WTC11 (cell line): ENCODE results near the gene GALNT18. TPM values are rescaled to one million over a fixed set of nuclear protein-coding genes. Genes with fewer than 3 reads are reported as not detected.

ENCODE experiments used
- ATAC-seq: fragments of 200-7000 bp; cut with Tn5 transposase; 2 replicates; pipeline ENCODE4 v1.10.0; 2021; ENCODE audit warnings: mild to moderate bottlenecking, moderate library complexity
- CTCF ChIA-PET: fragments of 300-600 bp; sonication (Branson Sonifier 250); formaldehyde crosslinking; loops from one replicate; lab custom pipeline; 2021; ENCODE audit warnings: antibody characterized with exemption; lab: Charles Lee
- POLR2A ChIA-PET: fragments of 350-600 bp; sonication (Branson Sonifier 250); formaldehyde crosslinking; loops from one replicate; lab custom pipeline; 2021; ENCODE audit warnings: antibody characterized with exemption; lab: Charles Lee
- DNase-seq: peaks from one replicate; pipeline ENCODE4 v3.0.0; 2021; ENCODE audit warnings: low spot score
- H3K27ac Mint-ChIP-seq: 2 replicates; pipeline ENCODE4 v1.8.0; 2021; ENCODE audit warnings: mixed read lengths
- H3K27me3 Mint-ChIP-seq: 2 replicates; pipeline ENCODE4 v1.8.0; 2021; ENCODE audit warnings: low read depth, mild to moderate bottlenecking, moderate library complexity, mixed read lengths
- H3K36me3 Mint-ChIP-seq: 2 replicates; pipeline ENCODE4 v1.8.0; 2021; ENCODE audit warnings: mixed read lengths
- H3K4me1 Mint-ChIP-seq: 2 replicates; pipeline ENCODE4 v1.8.0; 2022; ENCODE audit warnings: mixed read lengths
- H3K4me3 Mint-ChIP-seq: 2 replicates; pipeline ENCODE4 v1.8.0; 2021; ENCODE audit warnings: mild to moderate bottlenecking, moderate library complexity, mixed read lengths
- H3K9me3 Mint-ChIP-seq: 2 replicates; pipeline ENCODE4 v1.8.0; 2021; ENCODE audit warnings: mixed read lengths
- AR ChIP-seq: fragments of 250-450 bp; sonication (Bioruptor Pico); IDR thresholded peaks from 2 replicates; pipeline ENCODE4 v1.9.0; 2021; ENCODE audit warnings: mild to moderate bottlenecking
- ATF2 ChIP-seq: sonication (generic); formaldehyde crosslinking; IDR thresholded peaks from 2 replicates; pipeline ENCODE4 v1.8.1; 2022; ENCODE audit warnings: low read depth, missing genetic modification reagents, borderline replicate concordance
- CBFB ChIP-seq: sonication (generic); formaldehyde crosslinking; IDR thresholded peaks from 2 replicates; pipeline ENCODE4 v1.8.1; 2022; ENCODE audit warnings: mild to moderate bottlenecking, low read depth, missing genetic modification reagents
- ESRRA ChIP-seq: sonication (generic); formaldehyde crosslinking; IDR thresholded peaks from 2 replicates; pipeline ENCODE4 v1.8.1; 2022; ENCODE audit warnings: mild to moderate bottlenecking, missing genetic modification reagents, borderline replicate concordance
- FOXK1 ChIP-seq: sonication (generic); formaldehyde crosslinking; IDR thresholded peaks from 2 replicates; pipeline ENCODE4 v1.8.0; 2022; ENCODE audit warnings: mild to moderate bottlenecking, moderate library complexity, missing genetic modification reagents
- GRHL2 ChIP-seq: fragments of 250-450 bp; sonication (Bioruptor Pico); IDR thresholded peaks from 2 replicates; pipeline ENCODE4 v1.8.0; 2022; ENCODE audit warnings: mild to moderate bottlenecking, moderate library complexity; ENCODE audit not compliant: insufficient replicate concordance, severe bottlenecking
- IRF1 ChIP-seq: sonication (generic); formaldehyde crosslinking; IDR thresholded peaks from 2 replicates; pipeline ENCODE4 v1.8.0; 2023; ENCODE audit warnings: missing genetic modification reagents
- JAZF1 ChIP-seq: fragments of 250-450 bp; sonication (Bioruptor Pico); IDR thresholded peaks from 2 replicates; pipeline ENCODE4 v1.9.0; 2021; ENCODE audit warnings: moderate library complexity, mild to moderate bottlenecking, inconsistent platforms
- MXD4 ChIP-seq: fragments of 250-450 bp; sonication (Bioruptor Pico); IDR thresholded peaks from 2 replicates; pipeline ENCODE4 v1.8.0; 2021; ENCODE audit warnings: mild to moderate bottlenecking, moderate library complexity, borderline replicate concordance
- MYBL2 ChIP-seq: sonication (generic); formaldehyde crosslinking; IDR thresholded peaks from 2 replicates; pipeline ENCODE4 v1.8.1; 2023; ENCODE audit warnings: mild to moderate bottlenecking, moderate library complexity, missing genetic modification reagents
- NFE2L1 ChIP-seq: sonication (generic); formaldehyde crosslinking; IDR thresholded peaks from 2 replicates; pipeline ENCODE4 v1.8.1; 2023; ENCODE audit warnings: missing genetic modification reagents
- NR3C1 ChIP-seq: sonication (generic); formaldehyde crosslinking; conservative IDR thresholded peaks from 2 replicates; pipeline ENCODE4 v1.8.1; 2023; ENCODE audit warnings: low read depth, mild to moderate bottlenecking, missing genetic modification reagents
- PRRX2 ChIP-seq: fragments of 250-450 bp; sonication (Bioruptor Pico); IDR thresholded peaks from 2 replicates; pipeline ENCODE4 v1.8.0; 2021; ENCODE audit warnings: mild to moderate bottlenecking
- SMAD3 ChIP-seq: sonication (generic); formaldehyde crosslinking; IDR thresholded peaks from 2 replicates; pipeline ENCODE4 v1.8.0; 2022; ENCODE audit warnings: missing genetic modification reagents, mild to moderate bottlenecking, borderline replicate concordance
- SOX15 ChIP-seq: fragments of 250-450 bp; sonication (Bioruptor Pico); IDR thresholded peaks from 2 replicates; pipeline ENCODE4 v1.9.0; 2021; ENCODE audit warnings: mild to moderate bottlenecking
- SP1 ChIP-seq: sonication (generic); formaldehyde crosslinking; conservative IDR thresholded peaks from 2 replicates; pipeline ENCODE4 v1.8.1; 2022; ENCODE audit warnings: missing genetic modification reagents
- TCF7 ChIP-seq: sonication (generic); formaldehyde crosslinking; IDR thresholded peaks from 2 replicates; pipeline ENCODE4 v1.8.0; 2022; ENCODE audit warnings: mild to moderate bottlenecking, low read depth, missing genetic modification reagents, moderate library complexity
- TEAD4 ChIP-seq: sonication (generic); formaldehyde crosslinking; IDR thresholded peaks from 2 replicates; pipeline ENCODE4 v1.8.0; 2022; ENCODE audit warnings: mild to moderate bottlenecking, missing genetic modification reagents
- ZNF263 ChIP-seq: sonication (generic); formaldehyde crosslinking; IDR thresholded peaks from 2 replicates; pipeline ENCODE4 v1.8.1; 2022; ENCODE audit warnings: low read depth, mild to moderate bottlenecking, moderate library complexity, missing genetic modification reagents
- ZNF281 ChIP-seq: sonication (generic); formaldehyde crosslinking; IDR thresholded peaks from 2 replicates; pipeline ENCODE4 v1.8.0; 2023; ENCODE audit warnings: mild to moderate bottlenecking, missing genetic modification reagents
- ZNF396 ChIP-seq: fragments of 250-450 bp; sonication (Bioruptor Pico); IDR thresholded peaks from 2 replicates; pipeline ENCODE4 v1.8.0; 2021; ENCODE audit warnings: mild to moderate bottlenecking, moderate library complexity, borderline replicate concordance
- ZNF671 ChIP-seq: fragments of 250-450 bp; sonication (Bioruptor Pico); IDR thresholded peaks from 2 replicates; pipeline ENCODE4 v1.8.0; 2021; ENCODE audit warnings: mild to moderate bottlenecking
- total RNA-seq: library from RNA; stranded (reverse); gene quantifications from 3 replicates; pipeline ENCODE4 v1.2.3, GENCODE V29; 2021
- TF ChIP-seq, protein P1 (sequence below): sonication (generic); formaldehyde crosslinking; IDR thresholded peaks from 2 replicates; pipeline ENCODE4 v1.8.0; 2022; ENCODE audit warnings: mild to moderate bottlenecking, missing genetic modification reagents

The GALNT18 gene
- total RNA-seq, 1 experiment from 2014 or later = 5.0 TPM

- no peaks in the 10 kb centered on the region for H3K27me3 Mint-ChIP-seq
- H3K4me3 Mint-ChIP-seq = no peak overlapping the region
- no peaks in the 10 kb centered on the region for H3K36me3 Mint-ChIP-seq
- ChIA-PET POLR2A (no interaction called here), CTCF (interaction anchor here (1.7 kb wide), 1 partner anchor 203 kb away, joined by 4 read pairs; no protein-coding TSS in a partner anchor)
- H3K9me3 Mint-ChIP-seq = no peaks in the 10 kb centered on the region
- H3K4me1 Mint-ChIP-seq = peaks cover 16% of the 10 kb centered on the region
- no peak for TF ChIP-seq ZNF281 (CRISPR knock-in tag)
- TF ChIP-seq, protein P1, sequence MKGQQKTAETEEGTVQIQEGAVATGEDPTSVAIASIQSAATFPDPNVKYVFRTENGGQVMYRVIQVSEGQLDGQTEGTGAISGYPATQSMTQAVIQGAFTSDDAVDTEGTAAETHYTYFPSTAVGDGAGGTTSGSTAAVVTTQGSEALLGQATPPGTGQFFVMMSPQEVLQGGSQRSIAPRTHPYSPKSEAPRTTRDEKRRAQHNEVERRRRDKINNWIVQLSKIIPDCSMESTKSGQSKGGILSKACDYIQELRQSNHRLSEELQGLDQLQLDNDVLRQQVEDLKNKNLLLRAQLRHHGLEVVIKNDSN (CRISPR knock-in tag) = no peak
- TF ChIP-seq SOX15 = no peak
- no peak for TF ChIP-seq NR3C1 (CRISPR knock-in tag)
- no peak for TF ChIP-seq ZNF671 (CRISPR knock-in tag)
- TF ChIP-seq SP1 (CRISPR knock-in tag) = no peak
- TF ChIP-seq GRHL2 (CRISPR knock-in tag) = no peak
- no peak for TF ChIP-seq TCF7 (CRISPR knock-in tag)
- no peak for TF ChIP-seq ZNF263 (CRISPR knock-in tag)
- no peak for TF ChIP-seq ZNF396 (CRISPR knock-in tag)
- TF ChIP-seq JAZF1 (CRISPR knock-in tag) = no peak
- no peak for DNase-seq
- no peak for ATAC-seq
- H3K27ac Mint-ChIP-seq = no peak overlapping the region; the same call in 1 of the 2 replicates
Observed at GRCh38 chr11:11583801-11584529, 37.8 kb downstream of the GALNT18 start.

- CTCF ChIA-PET = interaction anchor here (0.7 kb wide), 1 partner anchor 65 kb away, joined by 5 read pairs; no protein-coding TSS in a partner anchor
- POLR2A ChIA-PET = no interaction called here
- H3K27ac Mint-ChIP-seq = no peak overlapping the region
- TF ChIP-seq AR (CRISPR knock-in tag) = no peak
- TF ChIP-seq IRF1 (CRISPR knock-in tag) = no peak
- TF ChIP-seq, all 79 proteins: peak for 0
- no peak for ATAC-seq
- Mint-ChIP-seq H3K36me3 (no peaks in the 10 kb centered on the region), H3K4me1 (peaks cover 13% of the 10 kb centered on the region), H3K4me3 (no peak overlapping the region), H3K27me3 (no peaks in the 10 kb centered on the region), H3K9me3 (no peaks in the 10 kb centered on the region)
- DNase-seq = no peak
Observed at GRCh38 chr11:11582011-11582701, 39.6 kb downstream of the GALNT18 start.

DNA sequence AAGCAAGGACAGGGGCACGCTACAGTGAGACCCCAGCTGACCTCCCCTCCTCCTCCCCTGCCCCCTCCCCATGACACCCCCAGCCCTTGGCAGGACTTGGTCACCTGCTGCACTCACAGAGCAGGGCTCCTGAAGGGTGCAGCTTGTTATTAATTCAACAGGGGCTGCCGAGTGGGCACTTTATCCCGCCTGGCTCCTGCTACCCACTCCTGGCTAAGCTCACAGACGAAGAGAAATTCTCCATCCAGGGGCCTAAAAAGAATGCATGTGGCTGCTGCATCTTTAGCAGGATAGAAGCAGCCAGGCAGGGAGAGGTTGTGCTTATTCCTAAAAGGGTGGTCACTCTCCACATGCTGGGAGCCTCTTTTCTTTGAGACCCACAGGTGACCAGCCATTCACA, 40.3 kb downstream of the GALNT18 start:
- DNase-seq (no peak), ATAC-seq (no peak)
- Mint-ChIP-seq H3K27ac (no peak overlapping the region), H3K36me3 (no peaks in the 10 kb centered on the region), H3K27me3 (no peaks in the 10 kb centered on the region), H3K4me3 (no peak overlapping the region), H3K4me1 (peaks cover 13% of the 10 kb centered on the region), H3K9me3 (no peaks in the 10 kb centered on the region)
- ChIA-PET POLR2A (no interaction called here), CTCF (interaction anchor here (0.7 kb wide), 1 partner anchor 64 kb away, joined by 5 read pairs; no protein-coding TSS in a partner anchor)
- no peak for TF ChIP-seq MYBL2
- TF ChIP-seq SMAD3 = no peak
- no peak for TF ChIP-seq ATF2 (CRISPR knock-in tag)
- no peak for TF ChIP-seq ESRRA (CRISPR knock-in tag)
- TF ChIP-seq NFE2L1 = no peak
- TF ChIP-seq FOXK1 (CRISPR knock-in tag) = no peak
- TF ChIP-seq CBFB (CRISPR knock-in tag) = no peak
- no peak for TF ChIP-seq SP1 (CRISPR knock-in tag)
- TF ChIP-seq MXD4 (CRISPR knock-in tag) = no peak
- TF ChIP-seq TEAD4 = no peak
- TF ChIP-seq PRRX2 = no peak
- TF ChIP-seq GRHL2 (CRISPR knock-in tag) = no peak
